ENCODE data around the gene CPZ. TPM values are rescaled to one million over a fixed set of nuclear protein-coding genes. Genes with fewer than 3 reads are reported as not detected.

CPZ gene
- total RNA-seq (ENCODE audit: unreplicated experiment) = 0.27 TPM
- long read RNA-seq = 0 reads

GRCh38 chr4:8592366-8593263 is at the start of gene CPZ:
CPZ (plus strand) TSS chr4:8592765; CDS start chr4:8592834, 69 bp downstream.
- DNase-seq = peak; percentile 46
- TF ChIP-seq, protein P1, sequence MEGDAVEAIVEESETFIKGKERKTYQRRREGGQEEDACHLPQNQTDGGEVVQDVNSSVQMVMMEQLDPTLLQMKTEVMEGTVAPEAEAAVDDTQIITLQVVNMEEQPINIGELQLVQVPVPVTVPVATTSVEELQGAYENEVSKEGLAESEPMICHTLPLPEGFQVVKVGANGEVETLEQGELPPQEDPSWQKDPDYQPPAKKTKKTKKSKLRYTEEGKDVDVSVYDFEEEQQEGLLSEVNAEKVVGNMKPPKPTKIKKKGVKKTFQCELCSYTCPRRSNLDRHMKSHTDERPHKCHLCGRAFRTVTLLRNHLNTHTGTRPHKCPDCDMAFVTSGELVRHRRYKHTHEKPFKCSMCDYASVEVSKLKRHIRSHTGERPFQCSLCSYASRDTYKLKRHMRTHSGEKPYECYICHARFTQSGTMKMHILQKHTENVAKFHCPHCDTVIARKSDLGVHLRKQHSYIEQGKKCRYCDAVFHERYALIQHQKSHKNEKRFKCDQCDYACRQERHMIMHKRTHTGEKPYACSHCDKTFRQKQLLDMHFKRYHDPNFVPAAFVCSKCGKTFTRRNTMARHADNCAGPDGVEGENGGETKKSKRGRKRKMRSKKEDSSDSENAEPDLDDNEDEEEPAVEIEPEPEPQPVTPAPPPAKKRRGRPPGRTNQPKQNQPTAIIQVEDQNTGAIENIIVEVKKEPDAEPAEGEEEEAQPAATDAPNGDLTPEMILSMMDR (IDR thresholded peaks at IDR 0.05; ENCODE audit: partially characterized antibody, unreplicated experiment) = no peak
- Mint-ChIP-seq H3K27me3 (ENCODE audit: unreplicated experiment) (peaks cover 10% of the 10 kb centered on the region), H3K36me3 (ENCODE audit: unreplicated experiment) (no peaks in the 10 kb centered on the region), H3K9me3 (ENCODE audit: unreplicated experiment) (peaks cover 3% of the 10 kb centered on the region), H3K4me3 (ENCODE audit: unreplicated experiment) (no peak within 1 kb of the TSS), H3K27ac (ENCODE audit: unreplicated experiment) (no peak within 1 kb of the TSS), H3K4me1 (ENCODE audit: low read depth, unreplicated experiment) (peaks cover 11% of the 10 kb centered on the region)

- Mint-ChIP-seq H3K9me3 (ENCODE audit: unreplicated experiment) (peaks cover 2% of the 10 kb centered on the region), H3K27me3 (ENCODE audit: unreplicated experiment) (peaks cover 4% of the 10 kb centered on the region), H3K36me3 (ENCODE audit: unreplicated experiment) (no peaks in the 10 kb centered on the region), H3K4me1 (ENCODE audit: low read depth, unreplicated experiment) (peaks cover 3% of the 10 kb centered on the region), H3K27ac (ENCODE audit: unreplicated experiment) (no peak overlapping the region), H3K4me3 (ENCODE audit: unreplicated experiment) (no peak overlapping the region)
- DNase-seq = no peak
- TF ChIP-seq, protein P1 (IDR thresholded peaks at IDR 0.05; ENCODE audit: partially characterized antibody, unreplicated experiment) = no peak
Observed at GRCh38 chr4:8542776-8543525, 49.6 kb upstream of the CPZ start.

DNA sequence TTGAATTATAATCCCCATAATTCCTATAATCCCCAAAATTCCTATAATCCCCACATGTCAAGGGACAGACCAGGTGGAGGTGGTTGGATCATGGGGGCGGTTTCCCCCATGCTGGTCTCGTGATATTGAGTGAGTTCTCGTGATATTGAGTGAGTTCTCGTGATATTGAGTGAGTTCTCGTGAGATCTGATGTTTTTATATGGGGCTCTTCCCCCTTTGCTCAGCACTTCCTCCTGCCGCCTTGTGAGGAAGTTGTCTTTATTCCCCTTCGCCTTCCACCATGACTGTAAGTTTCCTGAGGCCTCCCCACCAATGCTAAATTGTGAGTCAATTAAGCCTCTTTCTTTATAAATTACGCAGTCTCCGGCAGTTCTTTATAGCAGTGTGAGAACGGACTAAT is 48.9 kb upstream of the CPZ start:
- Mint-ChIP-seq H3K27me3 (ENCODE audit: unreplicated experiment) (peaks cover 5% of the 10 kb centered on the region), H3K36me3 (ENCODE audit: unreplicated experiment) (no peaks in the 10 kb centered on the region), H3K4me3 (ENCODE audit: unreplicated experiment) (peak overlapping the region; percentile 43), H3K4me1 (ENCODE audit: low read depth, unreplicated experiment) (peaks cover 4% of the 10 kb centered on the region), H3K9me3 (ENCODE audit: unreplicated experiment) (peaks cover 2% of the 10 kb centered on the region), H3K27ac (ENCODE audit: unreplicated experiment) (peak overlapping the region; percentile 44)
- TF ChIP-seq, protein P1 (IDR thresholded peaks at IDR 0.05; ENCODE audit: partially characterized antibody, unreplicated experiment) = no peak
- DNase-seq = no peak

DNA sequence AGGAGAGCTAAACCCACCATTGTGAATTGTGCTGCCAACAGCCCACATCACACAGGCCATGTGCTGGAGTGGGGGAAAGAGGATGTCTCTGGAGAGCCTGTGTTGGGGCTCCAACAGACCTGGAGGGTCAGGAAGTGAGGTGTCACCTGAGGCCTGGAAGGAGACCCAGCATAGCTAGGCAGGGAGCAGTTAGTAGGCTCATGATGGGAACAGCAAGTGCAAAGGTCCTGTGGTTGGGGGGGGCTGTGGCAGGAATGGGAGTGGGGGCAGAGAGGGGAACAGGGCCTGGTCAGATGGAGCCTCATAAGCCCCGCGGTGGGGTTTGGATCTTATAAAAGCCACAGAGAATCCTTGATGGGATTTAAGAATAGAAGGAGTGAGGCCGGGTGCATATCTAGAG is 48.3 kb upstream of the CPZ start:
- H3K4me3 Mint-ChIP-seq (ENCODE audit: unreplicated experiment) = no peak overlapping the region
- peaks cover 6% of the 10 kb centered on the region for H3K27me3 Mint-ChIP-seq (ENCODE audit: unreplicated experiment)
- H3K4me1 Mint-ChIP-seq (ENCODE audit: low read depth, unreplicated experiment) = peaks cover 6% of the 10 kb centered on the region
- no peaks in the 10 kb centered on the region for H3K36me3 Mint-ChIP-seq (ENCODE audit: unreplicated experiment)
- peaks cover 2% of the 10 kb centered on the region for H3K9me3 Mint-ChIP-seq (ENCODE audit: unreplicated experiment)
- no peak overlapping the region for H3K27ac Mint-ChIP-seq (ENCODE audit: unreplicated experiment)
- no peak for DNase-seq
- TF ChIP-seq, protein P1 (IDR thresholded peaks at IDR 0.05; ENCODE audit: partially characterized antibody, unreplicated experiment) = no peak
